RWPE1 (cell line): ENCODE data around the gene DCTN2.
"Not testable (repeated sequence)": the region's sequence is repeated elsewhere in the genome, so short reads cannot be mapped to it uniquely, and the experiment has no call there.

Experiments used
- CTCF ChIA-PET: fragments of 350-600 bp; sonication (Branson Sonifier 250); formaldehyde crosslinking; extraction: SDS; loops from one replicate; lab custom pipeline; 2021; lab: Yijun Ruan, JAX
- POLR2A ChIA-PET: fragments of 400-600 bp; formaldehyde crosslinking; extraction: SDS; loops from one replicate; lab custom pipeline; 2020; ENCODE audit warnings: antibody characterized with exemption; ENCODE audit not compliant: low non-redundant PET; lab: Yijun Ruan, JAX
- DNase-seq: peaks from one replicate; pipeline ENCODE4 v3.0.0; 2012; ENCODE audit warnings: low spot score
- H3K27ac ChIP-seq: fragments of 450-650 bp; 2 replicates; pipeline ENCODE4 v1.5.1; 2017
- TF ChIP-seq, protein P1 (sequence below): fragments of 450-650 bp; conservative IDR thresholded peaks from 2 replicates; pipeline ENCODE4 v1.5.1; 2017; ENCODE audit warnings: low read depth, mild to moderate bottlenecking

Gene DCTN2

DNA sequence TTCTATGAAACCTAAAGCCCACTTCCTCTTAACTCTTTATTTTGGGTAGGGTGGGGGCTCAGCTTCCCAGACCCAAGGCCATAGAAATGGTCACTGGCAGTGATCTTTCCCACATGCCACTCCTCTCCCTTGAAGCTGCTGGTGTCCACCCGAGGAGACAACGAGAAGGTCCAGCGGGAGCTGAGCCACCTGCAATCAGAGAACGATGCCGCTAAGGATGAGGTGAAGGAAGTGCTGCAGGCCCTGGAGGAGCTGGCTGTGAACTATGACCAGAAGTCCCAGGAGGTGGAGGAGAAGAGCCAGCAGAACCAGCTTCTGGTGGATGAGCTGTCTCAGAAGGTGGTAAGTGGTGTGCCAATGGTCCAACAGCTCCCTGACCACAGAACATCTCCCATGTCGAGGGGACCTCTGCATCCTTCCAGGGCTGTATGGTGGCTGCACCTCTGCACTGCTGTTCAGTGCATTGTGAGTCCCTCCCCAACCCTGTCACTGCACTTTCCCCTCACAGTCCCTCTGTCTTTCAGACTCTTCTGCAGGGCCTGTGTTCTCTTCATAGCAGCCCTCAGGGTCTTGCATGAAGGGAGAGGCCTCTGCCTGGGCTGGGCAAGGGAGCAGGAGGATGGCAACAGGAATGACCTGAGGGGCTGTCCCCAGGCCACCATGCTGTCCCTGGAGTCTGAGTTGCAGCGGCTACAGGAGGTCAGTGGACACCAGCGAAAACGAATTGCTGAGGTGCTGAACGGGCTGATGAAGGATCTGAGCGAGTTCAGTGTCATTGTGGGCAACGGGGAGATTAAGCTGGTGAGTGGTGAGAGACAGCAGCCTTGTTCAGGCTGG, 25.2 kb upstream of the DCTN2 start:
- H3K27ac ChIP-seq = no peak overlapping the region
- ChIA-PET POLR2A (no interaction called here), CTCF (interaction anchor here (0.6 to 2.3 kb wide), 5 partner anchors 11 to 204 kb away, joined by 3 to 14 read pairs (median 5); no protein-coding TSS in a partner anchor)
- DNase-seq = no peak
- TF ChIP-seq, protein P1, sequence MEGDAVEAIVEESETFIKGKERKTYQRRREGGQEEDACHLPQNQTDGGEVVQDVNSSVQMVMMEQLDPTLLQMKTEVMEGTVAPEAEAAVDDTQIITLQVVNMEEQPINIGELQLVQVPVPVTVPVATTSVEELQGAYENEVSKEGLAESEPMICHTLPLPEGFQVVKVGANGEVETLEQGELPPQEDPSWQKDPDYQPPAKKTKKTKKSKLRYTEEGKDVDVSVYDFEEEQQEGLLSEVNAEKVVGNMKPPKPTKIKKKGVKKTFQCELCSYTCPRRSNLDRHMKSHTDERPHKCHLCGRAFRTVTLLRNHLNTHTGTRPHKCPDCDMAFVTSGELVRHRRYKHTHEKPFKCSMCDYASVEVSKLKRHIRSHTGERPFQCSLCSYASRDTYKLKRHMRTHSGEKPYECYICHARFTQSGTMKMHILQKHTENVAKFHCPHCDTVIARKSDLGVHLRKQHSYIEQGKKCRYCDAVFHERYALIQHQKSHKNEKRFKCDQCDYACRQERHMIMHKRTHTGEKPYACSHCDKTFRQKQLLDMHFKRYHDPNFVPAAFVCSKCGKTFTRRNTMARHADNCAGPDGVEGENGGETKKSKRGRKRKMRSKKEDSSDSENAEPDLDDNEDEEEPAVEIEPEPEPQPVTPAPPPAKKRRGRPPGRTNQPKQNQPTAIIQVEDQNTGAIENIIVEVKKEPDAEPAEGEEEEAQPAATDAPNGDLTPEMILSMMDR = no peak

DNA sequence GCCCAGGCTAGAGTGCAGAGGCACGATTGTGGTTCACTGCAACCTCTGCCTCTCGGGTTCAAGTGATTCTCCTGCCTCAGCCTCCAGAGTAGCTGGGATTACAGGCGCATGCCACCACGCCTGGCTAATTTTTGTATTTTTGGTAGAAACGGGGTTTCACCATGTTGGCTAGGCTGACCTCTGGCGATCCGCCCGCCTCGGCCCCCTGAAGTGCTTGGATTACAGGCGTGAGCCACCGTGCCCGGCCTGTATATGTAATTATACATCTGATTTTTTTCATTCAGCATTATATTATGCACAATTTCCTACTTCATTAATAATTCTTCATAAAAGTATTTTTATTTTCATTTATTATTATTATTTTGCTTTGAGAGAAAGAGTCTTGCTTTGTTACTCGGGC, 23.4 kb upstream of the DCTN2 start:
- POLR2A ChIA-PET, DNase-seq, H3K27ac ChIP-seq: not testable (repeated sequence)
- CTCF ChIA-PET = interaction anchor here (1.1 to 2.3 kb wide), 2 partner anchors 13 to 62 kb away, joined by 3 to 14 read pairs; partner anchors contain the start of gene B4GALNT1

DNA sequence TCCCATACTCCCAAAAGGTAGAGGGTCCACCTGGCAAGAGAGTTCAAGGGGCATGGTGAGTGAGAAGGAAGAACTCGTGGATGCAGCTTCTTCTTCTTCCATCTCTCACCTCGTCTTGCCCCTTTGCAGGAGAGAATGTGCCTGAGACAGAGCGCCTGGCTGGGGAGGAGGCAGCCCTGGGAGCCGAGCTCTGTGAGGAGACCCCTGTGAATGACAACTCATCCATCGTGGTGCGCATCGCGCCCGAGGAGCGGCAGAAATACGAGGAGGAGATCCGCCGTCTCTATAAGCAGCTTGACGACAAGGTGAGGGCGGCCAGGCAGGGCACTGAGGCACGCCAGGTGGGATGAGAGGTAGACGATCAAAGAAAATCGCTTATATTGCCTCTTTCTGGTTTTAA, 22.9 kb upstream of the DCTN2 start:
- no peak for DNase-seq
- TF ChIP-seq, protein P1 = no peak
- POLR2A ChIA-PET = no interaction called here
- H3K27ac ChIP-seq = no peak overlapping the region
- CTCF ChIA-PET = interaction anchor here (2.3 kb wide), 1 partner anchor 13 kb away, joined by 14 read pairs; no protein-coding TSS in a partner anchor

DNA sequence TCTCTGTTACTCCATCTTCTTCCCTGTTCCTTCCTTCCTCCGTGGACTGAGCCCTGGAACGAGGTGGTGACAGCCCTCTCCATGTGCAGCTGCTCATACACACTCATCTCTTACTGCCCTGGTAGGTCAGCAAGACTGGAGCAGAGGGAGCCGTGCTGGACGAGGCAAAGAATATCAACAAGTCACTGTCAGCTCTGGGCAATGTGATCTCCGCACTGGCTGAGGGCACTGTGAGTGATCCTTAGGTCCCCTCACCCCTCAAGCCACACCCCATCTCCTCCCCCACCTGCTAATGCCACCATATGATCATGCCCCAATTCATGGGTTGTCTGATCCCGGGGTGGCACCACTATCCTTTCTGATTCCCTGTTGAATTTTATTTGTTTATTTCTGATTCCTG, 21.8 kb upstream of the DCTN2 start:
- POLR2A ChIA-PET = no interaction called here

DNA sequence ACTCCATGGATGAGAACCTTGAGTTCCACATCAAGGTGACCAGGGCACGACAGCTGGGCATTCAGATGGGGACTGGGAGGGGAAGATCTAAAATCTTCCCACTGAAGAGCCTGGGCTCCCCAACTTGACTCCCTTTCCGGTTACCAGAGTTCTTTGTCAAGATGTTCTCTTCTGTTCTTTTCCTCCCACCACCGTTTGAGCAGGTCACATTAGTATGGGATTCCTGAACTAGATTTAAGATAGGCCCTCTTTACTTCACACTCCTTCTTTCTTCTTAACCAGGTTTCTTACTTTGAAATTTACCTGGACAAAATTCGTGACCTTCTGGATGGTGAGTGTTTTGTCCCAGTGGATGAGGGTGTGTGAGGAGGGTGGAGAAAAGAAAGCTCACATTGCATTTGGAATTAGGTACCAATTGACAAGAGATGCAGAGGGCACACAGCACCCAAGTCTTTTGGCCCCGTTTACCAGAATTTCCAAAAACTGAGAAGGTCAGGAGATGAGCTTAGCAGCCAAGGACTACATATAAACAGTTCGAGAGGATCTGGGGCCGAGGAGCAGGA, 17.3 kb upstream of the DCTN2 start:
- TF ChIP-seq, protein P1 = no peak
- CTCF ChIA-PET = interaction anchor here (0.6 to 1.1 kb wide), 4 partner anchors 19 to 81 kb away, joined by 3 to 5 read pairs (median 3); partner anchors contain the start of gene B4GALNT1

More for the DNA sequence above, 21.8 kb upstream of the DCTN2 start:
- CTCF ChIA-PET = interaction anchor here (0.9 kb wide), 1 partner anchor 15 kb away, joined by 3 read pairs; no protein-coding TSS in a partner anchor
- no peak for DNase-seq
- TF ChIP-seq, protein P1 = no peak
- no peak overlapping the region for H3K27ac ChIP-seq

DNA sequence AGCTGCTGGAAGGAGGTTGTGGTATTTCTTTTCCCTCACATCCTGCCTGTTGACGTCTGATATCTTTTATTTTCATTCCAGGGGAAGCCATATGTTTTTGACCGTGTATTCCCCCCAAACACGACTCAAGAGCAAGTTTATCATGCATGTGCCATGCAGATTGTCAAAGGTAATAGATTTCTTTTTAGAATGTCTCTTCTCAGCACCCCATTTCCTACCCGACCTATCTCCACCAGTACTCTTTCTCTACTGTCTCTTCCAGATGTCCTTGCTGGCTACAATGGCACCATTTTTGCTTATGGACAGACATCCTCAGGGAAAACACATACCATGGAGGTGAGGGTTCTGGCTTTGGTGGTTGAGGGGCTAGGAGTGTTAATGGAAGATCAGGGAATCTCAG, 16.4 kb upstream of the DCTN2 start:
- H3K27ac ChIP-seq = no peak overlapping the region
- TF ChIP-seq, protein P1 = no peak
- CTCF ChIA-PET = no interaction called here
- POLR2A ChIA-PET = no interaction called here
- no peak for DNase-seq

More for the DNA sequence above, 17.3 kb upstream of the DCTN2 start:
- DNase-seq = no peak
- POLR2A ChIA-PET = no interaction called here
- no peak overlapping the region for H3K27ac ChIP-seq

DNA sequence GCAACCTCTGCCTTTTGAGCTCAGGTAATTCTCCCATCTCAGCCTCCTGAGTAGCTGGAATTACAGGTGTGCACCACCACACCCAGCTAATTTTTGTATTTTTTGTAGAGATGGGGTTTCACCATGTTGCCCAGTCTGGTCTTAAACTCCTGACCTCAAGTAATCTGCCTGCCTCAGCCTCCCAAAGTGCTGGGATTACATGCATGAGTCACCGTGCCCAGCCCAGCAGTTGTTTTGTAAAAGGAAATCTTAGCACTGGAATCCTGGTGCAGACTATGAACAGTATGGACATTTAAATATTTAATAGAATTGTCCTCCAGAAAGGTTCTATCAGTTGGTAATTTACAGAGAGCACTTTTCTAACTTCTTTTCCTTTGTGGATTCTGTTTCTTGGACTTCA, 14.1 kb upstream of the DCTN2 start:
- H3K27ac ChIP-seq, CTCF ChIA-PET, POLR2A ChIA-PET, DNase-seq: not testable (repeated sequence)
